AG04449 (cell line): ENCODE results near the gene USP3.

ENCODE experiments used
- CTCF ChIA-PET: fragments of 350-600 bp; formaldehyde crosslinking; extraction: SDS; loops from one replicate; lab custom pipeline; 2021; ENCODE audit warnings: antibody characterized with exemption; lab: Yijun Ruan, JAX
- POLR2A ChIA-PET: fragments of 400-600, 350-600 bp; formaldehyde crosslinking; extraction: SDS; loops from one replicate; lab custom pipeline; 2020; ENCODE audit warnings: antibody characterized with exemption, inconsistent platforms; lab: Yijun Ruan, JAX
- DNase-seq: peaks from one replicate; pipeline ENCODE4 v3.0.0-alpha.2; 2010; ENCODE audit warnings: low read depth, low spot score
- H3K4me3 ChIP-seq: 2 replicates; pipeline ENCODE4 v1.5.1; 2011; ENCODE audit warnings: low read depth, mild to moderate bottlenecking, control low read depth, low read length
- CTCF ChIP-seq: IDR thresholded peaks from one replicate; pipeline ENCODE4 v1.5.1; 2011; ENCODE audit warnings: mild to moderate bottlenecking, moderate library complexity, low read length, control low read depth, inconsistent platforms; ENCODE audit not compliant: insufficient read depth; ENCODE audit errors: missing control alignments

Gene USP3

GRCh38 chr15:63497642-63498467, 6.5 kb upstream of the USP3 start:
- ChIA-PET POLR2A (no interaction called here), CTCF (interaction anchor here (0.9 to 8.9 kb wide), 4 partner anchors 10 to 31 kb away, joined by 3 to 59 read pairs (median 19); no protein-coding TSS in a partner anchor)
- H3K4me3 ChIP-seq = no peak overlapping the region
- TF ChIP-seq CTCF = no peak
- DNase-seq = no peak

- H3K4me3 ChIP-seq = no peak overlapping the region
- DNase-seq = no peak
- CTCF ChIA-PET = interaction anchor here (4.3 kb wide), 1 partner anchor 11 kb away, joined by 31 read pairs; no protein-coding TSS in a partner anchor
- POLR2A ChIA-PET = no interaction called here
- no peak for TF ChIP-seq CTCF
These were observed 5.2 kb upstream of the USP3 start for GRCh38 chr15:63499175-63499549.

- no peak for DNase-seq
- ChIA-PET CTCF (interaction anchor here (4.3 kb wide), 1 partner anchor 12 kb away, joined by 31 read pairs; no protein-coding TSS in a partner anchor), POLR2A (no interaction called here)
- no peak for TF ChIP-seq CTCF
- H3K4me3 ChIP-seq = no peak overlapping the region
These were observed 4.8 kb upstream of the USP3 start for GRCh38 chr15:63499611-63500010.

- ChIA-PET POLR2A (no interaction called here), CTCF (interaction anchor here (0.6 to 2.7 kb wide), 5 partner anchors 15 to 320 kb away, joined by 3 to 6 read pairs (median 4); no protein-coding TSS in a partner anchor)
- no peak for DNase-seq
- H3K4me3 ChIP-seq = no peak overlapping the region
- TF ChIP-seq CTCF = no peak
These were observed 3.8 kb upstream of the USP3 start for GRCh38 chr15:63500265-63501250.

GRCh38 chr15:63501256-63502089, 2.9 kb upstream of the USP3 start:
- H3K4me3 ChIP-seq = peak overlapping the region; percentile 24
- peak; percentile 69 for DNase-seq
- ChIA-PET CTCF (interaction anchor here (0.6 to 2.7 kb wide), 6 partner anchors 13 to 321 kb away, joined by 3 to 6 read pairs (median 4); no protein-coding TSS in a partner anchor), POLR2A (interaction anchor here (0.6 kb wide), 3 partner anchors 23 to 222 kb away, joined by 3 read pairs; no protein-coding TSS in a partner anchor)
- no peak for TF ChIP-seq CTCF
